HPDE6-E6E7 (cell line): ENCODE measurements around the gene PHLDB3.
"Not testable (repeated sequence)": the region's sequence is repeated elsewhere in the genome, so short reads cannot be mapped to it uniquely, and the experiment has no call there.

Experiments
- DNase-seq: peaks from one replicate; pipeline ENCODE4 v3.0.0; 2011; ENCODE audit warnings: missing footprints; ENCODE audit errors: extremely low spot score

Gene PHLDB3

DNA sequence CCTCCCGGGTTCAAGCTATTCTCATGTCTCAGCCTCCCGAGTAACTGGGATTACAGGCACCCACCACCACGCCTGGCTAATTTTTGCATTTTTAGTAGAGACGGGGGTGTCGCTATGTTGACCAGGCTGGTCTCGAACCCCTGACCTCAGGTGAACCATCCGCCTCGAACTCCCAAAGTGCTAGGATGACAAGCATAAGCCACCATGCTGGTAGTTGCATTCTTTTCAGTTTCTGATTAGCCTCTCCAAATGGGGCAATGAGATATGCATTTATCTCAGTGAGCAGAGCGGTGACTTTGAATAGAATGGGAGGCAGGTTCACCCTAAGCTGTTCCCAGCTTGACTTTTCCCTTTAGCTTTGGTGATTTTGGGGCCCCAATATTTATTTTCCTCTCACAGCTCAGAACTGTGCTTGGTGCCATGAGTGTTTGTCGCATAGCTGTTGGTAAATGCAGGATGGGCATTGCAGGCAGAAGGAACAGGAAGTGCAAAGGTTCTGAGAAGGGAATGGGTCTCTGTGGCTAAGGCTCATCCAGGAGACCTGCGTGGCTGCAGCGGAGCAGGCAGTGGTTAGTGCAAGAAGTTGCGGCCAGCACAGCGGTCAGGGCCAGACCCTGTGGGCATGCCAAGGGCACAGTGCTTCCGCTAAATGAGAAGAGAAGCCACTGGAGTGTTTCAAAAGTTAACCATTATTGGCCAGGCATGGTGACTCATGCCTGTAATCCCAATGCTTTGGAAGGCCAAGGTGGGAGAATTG, 59.8 kb downstream of the PHLDB3 start:
- DNase-seq = no peak

DNA sequence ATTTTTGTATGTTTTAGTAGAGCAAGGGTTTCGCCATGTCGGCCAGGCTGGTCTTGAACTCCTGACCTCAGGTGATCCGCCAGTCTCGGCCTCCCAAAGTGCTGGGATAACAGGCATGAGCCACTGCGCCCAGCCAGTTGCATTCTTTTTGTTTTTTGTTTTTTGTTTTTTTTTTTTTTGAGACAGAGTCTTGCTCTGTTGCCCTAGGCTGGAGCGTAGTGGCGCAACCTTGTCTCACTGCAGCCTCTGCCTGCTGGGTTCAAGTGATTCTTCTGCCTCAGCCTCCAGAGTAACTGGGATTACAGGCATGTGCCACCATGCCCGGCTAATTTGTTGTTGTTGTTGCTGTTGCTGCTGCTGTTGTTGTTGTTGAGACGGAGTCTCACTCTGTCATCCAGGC, 60.5 kb downstream of the PHLDB3 start:
- not testable (repeated sequence) for DNase-seq

DNA sequence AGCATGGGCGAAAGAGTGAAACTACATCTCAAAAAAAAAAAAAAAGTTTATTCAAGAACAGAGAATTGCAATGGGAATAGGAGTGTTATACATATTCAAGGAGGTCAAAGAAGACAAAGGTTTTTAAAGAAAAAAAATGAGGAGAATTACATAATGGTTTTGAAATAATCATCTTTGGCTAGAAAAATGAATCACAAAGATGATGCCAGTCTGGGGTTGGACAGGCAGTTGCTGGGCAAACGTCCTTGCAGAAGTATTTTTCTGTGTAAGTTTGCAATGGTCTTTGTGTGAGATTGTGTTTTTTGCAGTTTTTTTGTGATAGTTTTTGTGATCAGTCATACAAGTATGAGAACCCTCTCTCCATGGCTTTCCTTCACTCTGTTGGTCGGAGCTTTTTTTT, 62.8 kb downstream of the PHLDB3 start:
- DNase-seq = no peak

DNA sequence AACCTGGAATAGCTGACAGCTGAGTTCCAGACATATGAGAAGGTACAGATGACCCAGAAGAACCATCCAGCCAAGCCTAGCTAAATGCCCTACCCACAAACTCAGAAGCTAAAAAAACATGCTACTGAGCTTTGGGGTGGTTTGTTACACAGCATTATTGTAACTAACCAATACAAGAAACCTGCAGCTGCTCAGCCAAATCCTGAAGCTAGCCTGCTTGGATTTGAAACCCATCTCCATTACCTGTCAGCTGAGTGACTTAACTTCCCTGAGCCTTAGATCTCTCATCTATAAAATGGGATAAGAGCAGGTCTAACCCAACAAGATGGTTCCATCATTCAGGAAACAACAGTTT, 64.9 kb downstream of the PHLDB3 start:
- DNase-seq = no peak

DNA sequence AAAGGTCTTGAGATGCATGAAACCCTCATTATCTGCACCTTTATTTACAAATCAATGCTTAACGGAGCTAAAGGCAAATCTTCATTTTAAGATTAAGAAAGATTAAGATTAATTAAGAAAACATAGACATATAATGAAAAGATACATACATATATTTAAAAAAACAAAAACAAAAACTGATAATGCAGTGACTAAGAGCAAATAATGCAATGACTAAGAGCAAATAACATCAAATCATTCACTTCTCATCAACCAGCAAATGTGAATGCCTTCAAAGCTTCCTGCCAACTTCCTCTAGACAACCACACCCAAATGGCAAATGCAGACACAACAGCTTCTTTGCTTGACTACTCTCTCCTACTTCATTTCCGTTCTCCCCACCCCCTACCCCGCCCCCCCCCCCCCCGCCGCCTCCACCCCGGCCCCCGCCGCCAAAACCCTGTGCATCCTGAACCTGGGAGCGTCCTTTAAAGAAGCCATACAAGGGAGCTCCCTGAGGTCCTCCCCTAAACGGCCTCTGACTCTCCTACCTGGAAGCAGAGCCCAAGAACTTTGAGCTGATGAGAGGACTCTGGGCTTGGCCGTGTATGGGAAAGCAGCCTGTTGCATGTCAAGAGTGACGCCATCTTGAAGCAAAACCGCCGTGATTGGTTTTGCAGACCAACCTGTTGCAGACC, 65.4 kb downstream of the PHLDB3 start:
- DNase-seq = no peak

DNA sequence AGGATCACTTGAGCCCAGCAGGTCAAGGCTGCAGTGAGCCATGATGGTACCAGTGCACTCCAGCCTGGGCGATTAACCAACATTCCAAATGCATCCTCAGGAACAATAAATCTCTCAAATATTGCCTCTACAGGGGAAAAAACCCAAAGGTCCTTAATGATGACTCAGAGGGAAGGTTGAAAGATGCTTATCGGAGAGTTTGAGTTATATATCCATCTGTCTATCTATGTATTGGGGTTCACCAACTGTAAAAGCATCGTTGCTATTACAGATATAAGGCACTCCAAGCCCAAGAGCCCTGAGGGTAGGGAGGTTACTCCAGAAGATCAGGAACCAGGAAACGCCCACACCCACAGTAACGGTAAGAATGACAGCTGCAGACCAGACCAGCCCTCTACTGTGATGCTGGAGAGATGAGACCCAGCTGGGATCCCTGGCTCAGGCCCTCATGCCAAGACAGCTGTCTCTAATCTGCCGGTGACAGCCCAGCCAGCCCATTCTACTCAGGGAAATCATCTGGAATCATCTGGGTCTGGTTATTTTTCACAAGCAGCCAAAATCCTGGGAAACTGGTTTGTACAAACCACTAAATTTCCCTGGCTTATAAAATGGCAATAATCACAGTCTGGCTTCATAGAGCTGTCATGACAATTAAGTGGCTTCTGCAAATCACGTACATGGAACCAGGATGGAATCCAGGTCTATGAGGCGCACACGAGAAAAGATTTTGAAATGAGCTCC, 66.1 kb downstream of the PHLDB3 start:
- DNase-seq = no peak

DNA sequence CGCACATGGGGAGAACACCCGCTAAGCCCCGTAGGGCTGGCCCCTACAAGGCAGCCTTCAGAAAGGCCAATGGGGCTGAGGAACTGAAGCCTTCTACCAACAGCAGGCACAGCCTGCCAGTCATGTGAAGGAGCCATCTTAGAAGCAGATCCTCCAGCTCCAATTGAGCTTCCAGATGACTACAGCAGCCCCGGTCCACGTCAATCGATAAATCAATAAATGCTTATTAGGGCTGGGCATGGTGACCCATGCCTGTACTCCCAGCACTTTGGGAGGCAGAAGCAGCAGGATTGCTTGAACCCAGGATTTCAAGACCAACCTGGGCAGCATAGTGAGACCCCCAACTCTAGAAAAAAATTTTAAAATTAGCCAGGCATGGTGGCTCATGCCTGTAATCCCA, 66.8 kb downstream of the PHLDB3 start:
- no peak for DNase-seq

DNA sequence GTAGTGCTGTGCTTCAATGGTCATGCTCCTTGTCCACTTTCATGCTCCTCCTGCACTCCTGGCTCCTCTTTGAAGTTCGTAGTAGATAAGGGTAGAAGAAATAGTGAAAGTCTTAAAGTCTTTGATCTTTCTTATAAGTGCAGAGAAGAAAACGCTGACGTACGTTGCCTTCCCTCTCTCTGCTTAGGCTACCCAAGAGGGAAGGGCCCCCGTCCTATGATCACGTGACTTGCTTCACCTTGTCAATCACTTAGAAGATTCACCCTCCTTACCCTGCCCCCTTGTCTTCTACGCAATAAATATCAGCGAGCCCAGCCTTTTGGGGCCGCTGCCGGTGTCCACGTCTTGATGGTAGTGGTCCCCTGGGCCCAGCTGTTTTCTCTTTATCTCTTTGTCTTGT, 67.3 kb downstream of the PHLDB3 start:
- DNase-seq = not testable (repeated sequence)

DNA sequence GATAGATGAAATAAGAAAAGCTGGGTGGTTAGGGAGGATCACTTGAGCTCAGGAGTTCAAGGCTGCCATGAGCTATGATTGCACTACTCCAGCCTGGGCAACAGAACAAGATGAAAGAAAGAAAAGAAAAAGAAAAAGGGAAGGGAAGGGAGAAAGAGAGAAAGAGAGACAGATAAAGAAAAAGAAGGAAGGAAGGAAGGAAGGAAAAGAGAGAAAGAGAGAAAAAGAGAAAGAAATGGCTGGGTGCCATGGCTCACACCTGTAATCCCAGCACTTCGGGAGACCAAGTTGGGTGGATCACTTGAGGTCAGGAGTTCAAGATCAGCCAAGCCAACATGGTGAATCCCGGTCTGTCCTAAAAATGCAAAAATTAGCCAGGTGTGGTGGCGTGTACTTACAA, 68.8 kb downstream of the PHLDB3 start:
- DNase-seq = no peak

DNA sequence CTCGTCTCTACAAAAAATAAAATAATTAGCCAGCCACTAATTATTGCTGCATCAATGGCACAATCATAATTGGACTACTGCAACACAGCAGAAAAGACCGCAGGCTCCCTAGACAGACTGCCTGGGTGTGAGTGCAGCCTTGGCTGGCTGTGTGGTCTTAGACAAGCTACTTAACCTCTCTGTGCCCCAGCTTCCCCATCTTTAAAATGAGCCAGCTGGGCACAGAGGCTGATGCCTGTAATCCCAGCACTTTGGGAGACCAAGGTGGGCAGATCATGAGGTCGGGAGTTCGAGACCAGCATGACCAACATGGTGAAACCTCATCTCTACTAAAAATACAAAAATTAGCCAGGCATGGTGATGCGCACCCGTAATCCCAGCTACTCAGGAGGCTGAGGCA, 70.9 kb downstream of the PHLDB3 start:
- no peak for DNase-seq

DNA sequence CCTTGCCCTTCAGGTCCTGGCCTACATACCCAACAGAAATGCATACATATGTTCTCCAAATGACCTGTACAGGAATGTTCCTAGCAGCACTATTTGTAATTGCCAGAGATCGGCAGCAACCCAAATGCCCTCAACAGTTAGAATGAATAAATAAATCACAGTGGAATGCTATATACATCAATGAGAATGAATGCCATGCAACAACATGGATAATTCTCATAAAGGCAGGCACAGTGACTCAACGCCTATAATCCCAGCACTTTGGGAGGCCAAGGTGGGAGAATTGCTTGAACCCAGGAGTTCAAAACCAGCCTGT, 71.2 kb downstream of the PHLDB3 start:
- no peak for DNase-seq

DNA sequence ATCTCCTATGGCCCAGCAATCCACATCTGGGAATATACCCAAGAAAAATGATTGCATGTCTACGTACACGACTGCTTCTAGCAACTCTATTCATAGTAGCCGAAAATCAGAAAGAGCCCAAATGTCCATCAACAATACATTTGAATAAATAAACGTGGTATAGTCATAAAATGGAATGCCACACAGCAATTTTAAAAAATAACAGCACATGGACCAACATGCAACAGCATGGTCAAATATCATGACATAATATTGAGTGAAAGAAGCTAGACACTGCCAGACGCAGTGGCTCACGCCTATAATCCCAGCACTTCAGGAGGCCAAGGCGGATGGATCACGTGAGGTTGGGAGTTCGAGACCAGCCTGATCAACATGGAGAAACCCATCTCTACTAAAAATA, 73.6 kb downstream of the PHLDB3 start:
- no peak for DNase-seq

DNA sequence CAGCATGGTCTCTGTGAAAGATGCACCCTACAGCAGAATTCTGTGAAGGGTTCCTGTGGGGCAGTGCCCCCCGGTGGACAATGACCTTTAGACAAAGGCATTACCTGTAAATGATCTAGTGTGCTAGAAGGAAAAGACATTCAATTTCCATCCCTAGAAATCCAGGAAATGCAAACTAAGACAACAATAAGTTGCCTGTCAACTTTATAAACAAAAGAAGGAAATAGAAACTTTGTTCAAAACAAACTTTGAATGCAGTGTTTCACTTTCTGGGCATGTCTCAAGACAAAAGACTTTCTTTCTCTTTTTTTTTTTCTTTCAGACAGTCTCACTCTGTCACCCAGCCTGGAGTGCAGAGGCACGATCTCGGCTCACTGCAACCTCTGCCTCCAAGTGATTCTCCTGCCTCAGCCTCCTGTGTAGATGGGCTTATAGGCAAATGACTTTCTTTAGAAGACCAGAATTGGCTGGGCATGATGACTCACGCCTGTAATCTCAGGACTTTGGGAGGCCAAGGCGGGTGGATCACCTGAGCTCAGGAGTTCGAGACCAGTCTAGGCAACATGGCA, 74.3 kb downstream of the PHLDB3 start:
- DNase-seq = no peak

DNA sequence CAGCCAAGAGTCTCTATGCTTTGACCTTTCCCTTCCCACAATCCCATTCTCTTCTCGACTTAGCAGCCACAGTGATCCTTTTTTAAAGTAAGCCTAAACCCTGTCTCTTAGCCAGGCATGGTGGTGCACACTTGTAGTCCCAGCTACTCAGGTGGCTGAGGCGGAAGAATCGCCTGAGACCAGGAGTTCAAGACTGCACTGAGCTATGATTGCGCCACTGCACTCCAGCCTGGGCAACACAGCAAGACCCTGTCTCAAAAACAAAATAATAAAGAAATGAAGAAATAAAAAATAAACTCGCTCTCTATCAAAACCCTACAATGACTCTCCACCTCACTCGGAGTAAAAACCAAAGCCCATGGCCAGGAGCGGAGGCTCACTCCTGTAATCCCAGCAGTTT, 75.2 kb downstream of the PHLDB3 start:
- DNase-seq = no peak

DNA sequence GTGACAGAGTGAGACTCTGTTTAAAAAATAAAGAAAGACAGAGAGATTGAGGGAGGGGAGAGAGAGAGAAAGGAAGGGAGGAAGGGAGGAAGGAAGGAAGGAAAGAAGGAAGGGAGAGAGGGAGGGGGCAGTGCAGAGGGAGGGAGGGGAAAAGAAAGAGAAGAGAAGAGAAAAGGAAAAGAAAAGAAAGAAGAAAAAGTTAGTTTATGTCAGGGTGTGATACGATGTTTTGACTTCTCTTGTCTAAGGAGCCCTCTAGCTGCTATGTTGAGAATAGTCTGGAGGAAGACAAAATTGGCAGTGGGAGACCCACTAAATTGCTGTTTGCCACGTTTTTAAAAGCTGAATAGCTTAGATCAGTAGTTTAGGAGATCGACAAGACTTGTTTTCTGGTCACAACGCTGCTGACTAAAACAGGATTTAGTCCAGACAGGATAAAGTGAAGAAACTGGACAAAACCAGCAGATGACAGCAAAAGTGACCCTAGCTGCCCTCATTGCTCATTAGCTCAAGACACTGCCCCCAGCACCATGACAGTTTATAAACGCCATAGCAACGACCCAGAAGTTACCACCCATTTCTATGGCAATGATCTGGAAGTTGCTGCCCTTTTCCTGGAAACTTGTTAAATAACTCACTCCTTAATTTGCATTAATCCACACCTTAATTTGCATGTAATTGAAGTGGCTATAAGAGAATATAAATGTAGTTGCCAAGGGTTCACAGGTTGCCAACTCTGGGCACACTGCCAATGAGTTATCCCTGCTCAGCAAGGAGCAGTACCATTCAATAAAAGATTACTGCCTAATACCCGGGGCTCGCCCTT, 78.8 kb downstream of the PHLDB3 start:
- no peak for DNase-seq
